Peyer's patch (tissue), 4 donors: ENCODE measurements around the gene ROR1.

Experiments used
- POLR2A ChIP-seq, 2 donors: fragments of 450-650 bp; IDR thresholded peaks; one replicate each; pipeline ENCODE4 v1.5.1; 2017; ENCODE audit warnings: antibody characterized with exemption in 2 of 2, mild to moderate bottlenecking in 2 of 2, moderate library complexity in 2 of 2
- TF ChIP-seq, protein P1 (sequence below), 6 experiments: fragments of 450-650 bp in 4 of 6; fragments of 200-600 bp in 2 of 6; sonication (generic) in 1 of 6; IDR thresholded peaks; one replicate each; pipeline ENCODE4 v1.5.1; 2017 to 2019; ENCODE audit warnings: antibody characterized with exemption in 6 of 6, mild to moderate bottlenecking in 3 of 6, moderate library complexity in 1 of 6

DNA sequence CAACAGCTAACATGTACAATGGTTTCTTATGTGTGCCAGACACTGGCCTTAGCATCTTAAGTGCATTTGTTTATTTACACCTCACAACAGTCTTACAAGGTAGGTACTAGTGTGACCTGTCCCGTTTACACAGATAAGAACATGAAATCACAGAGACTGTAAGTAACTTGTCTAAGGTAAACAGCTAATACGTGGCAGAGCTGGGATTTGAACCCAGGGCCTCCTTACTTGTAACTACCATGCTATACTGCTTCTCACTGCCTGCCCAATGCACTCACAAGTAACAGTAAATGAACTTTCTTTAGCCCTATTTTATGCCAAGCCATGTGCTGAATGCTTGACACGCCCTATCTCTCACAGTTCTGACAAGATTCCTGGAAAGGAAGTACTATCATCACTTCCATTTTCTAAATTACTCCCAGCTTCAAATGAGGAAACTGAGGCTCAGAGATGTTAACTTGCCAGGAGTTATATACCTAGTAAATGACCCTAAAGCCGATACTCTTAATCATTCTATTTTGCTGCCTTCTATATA is 25.7 kb upstream of the ROR1 start:
- TF ChIP-seq, protein P1, sequence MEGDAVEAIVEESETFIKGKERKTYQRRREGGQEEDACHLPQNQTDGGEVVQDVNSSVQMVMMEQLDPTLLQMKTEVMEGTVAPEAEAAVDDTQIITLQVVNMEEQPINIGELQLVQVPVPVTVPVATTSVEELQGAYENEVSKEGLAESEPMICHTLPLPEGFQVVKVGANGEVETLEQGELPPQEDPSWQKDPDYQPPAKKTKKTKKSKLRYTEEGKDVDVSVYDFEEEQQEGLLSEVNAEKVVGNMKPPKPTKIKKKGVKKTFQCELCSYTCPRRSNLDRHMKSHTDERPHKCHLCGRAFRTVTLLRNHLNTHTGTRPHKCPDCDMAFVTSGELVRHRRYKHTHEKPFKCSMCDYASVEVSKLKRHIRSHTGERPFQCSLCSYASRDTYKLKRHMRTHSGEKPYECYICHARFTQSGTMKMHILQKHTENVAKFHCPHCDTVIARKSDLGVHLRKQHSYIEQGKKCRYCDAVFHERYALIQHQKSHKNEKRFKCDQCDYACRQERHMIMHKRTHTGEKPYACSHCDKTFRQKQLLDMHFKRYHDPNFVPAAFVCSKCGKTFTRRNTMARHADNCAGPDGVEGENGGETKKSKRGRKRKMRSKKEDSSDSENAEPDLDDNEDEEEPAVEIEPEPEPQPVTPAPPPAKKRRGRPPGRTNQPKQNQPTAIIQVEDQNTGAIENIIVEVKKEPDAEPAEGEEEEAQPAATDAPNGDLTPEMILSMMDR (IDR thresholded peaks at IDR 0.05) = no peak
- no peak for TF ChIP-seq POLR2A (IDR thresholded peaks at IDR 0.05)
